Astrocyte (in vitro differentiated cells and primary cell): ENCODE data around the gene LMNA. TPM values are rescaled to one million over a fixed set of nuclear protein-coding genes. Genes with fewer than 3 reads are reported as not detected.
A peak's percentile ranks its signal among the peaks of the same experiment; 100 is the strongest.

ENCODE experiments used
- DNase-seq: peaks from one replicate; pipeline ENCODE4 v3.0.0-alpha.2; 2010; ENCODE audit warnings: low read depth
- FAIRE-seq: peaks from 2 replicates; lab custom pipeline; 2011; peaks lifted over from hg19 to GRCh38; lab: Jason Lieb, UNC
- H2AFZ ChIP-seq: 2 replicates; pipeline ENCODE4 v1.6.0; 2012; ENCODE audit warnings: low read depth, low read length, inconsistent platforms
- H3K27ac ChIP-seq: 2 replicates; pipeline ENCODE4 v1.5.1; 2011; ENCODE audit warnings: low read depth, low read length, inconsistent platforms
- H3K27me3 ChIP-seq: 2 replicates; pipeline ENCODE4 v1.6.0; 2011; ENCODE audit warnings: low read length, inconsistent platforms; ENCODE audit not compliant: insufficient read depth
- H3K36me3 ChIP-seq: 2 replicates; pipeline ENCODE4 v1.5.1; 2011; ENCODE audit warnings: low read length, inconsistent platforms; ENCODE audit not compliant: insufficient read depth
- H3K4me1 ChIP-seq: 2 replicates; pipeline ENCODE4 v1.5.1; 2011; ENCODE audit warnings: low read length, inconsistent platforms; ENCODE audit not compliant: insufficient read depth
- H3K4me2 ChIP-seq: 2 replicates; pipeline ENCODE4 v1.6.0; 2012; ENCODE audit warnings: low read length, inconsistent platforms
- H3K4me3 ChIP-seq: 2 replicates; pipeline ENCODE4 v1.5.1; 2011; ENCODE audit warnings: low read depth, mild to moderate bottlenecking, low read length, inconsistent platforms; ENCODE audit not compliant: insufficient read depth
- H3K79me2 ChIP-seq: 2 replicates; pipeline ENCODE4 v1.6.0; 2012; ENCODE audit warnings: mild to moderate bottlenecking, low read length, inconsistent platforms; ENCODE audit not compliant: insufficient read depth
- H3K9ac ChIP-seq: 2 replicates; pipeline ENCODE4 v1.6.0; 2012; ENCODE audit warnings: mild to moderate bottlenecking, low read length, inconsistent platforms
- H3K9me3 ChIP-seq: 2 replicates; pipeline ENCODE4 v1.5.1; 2012; ENCODE audit warnings: low read depth, mild to moderate bottlenecking, low read length, inconsistent platforms; ENCODE audit not compliant: insufficient read depth
- H4K20me1 ChIP-seq: 2 replicates; pipeline ENCODE4 v1.6.0; 2012; ENCODE audit warnings: low read length, inconsistent platforms; ENCODE audit not compliant: insufficient read depth
- H3K27ac Mint-ChIP-seq: one replicate; pipeline ENCODE4 v1.8.0; 2021; ENCODE audit warnings: mild to moderate bottlenecking, mixed read lengths; ENCODE audit not compliant: unreplicated experiment
- H3K27me3 Mint-ChIP-seq: one replicate; pipeline ENCODE4 v1.8.0; 2021; ENCODE audit warnings: low read depth, mixed read lengths; ENCODE audit not compliant: unreplicated experiment
- H3K36me3 Mint-ChIP-seq: one replicate; pipeline ENCODE4 v1.8.0; 2021; ENCODE audit warnings: low read depth, mixed read lengths; ENCODE audit not compliant: unreplicated experiment
- H3K4me1 Mint-ChIP-seq: one replicate; pipeline ENCODE4 v1.8.0; 2021; ENCODE audit warnings: low read depth, mixed read lengths; ENCODE audit not compliant: unreplicated experiment
- H3K4me3 Mint-ChIP-seq: one replicate; pipeline ENCODE4 v1.8.0; 2021; ENCODE audit warnings: mild to moderate bottlenecking, moderate library complexity, mixed read lengths; ENCODE audit not compliant: unreplicated experiment
- H3K9me3 Mint-ChIP-seq: one replicate; pipeline ENCODE4 v1.8.0; 2021; ENCODE audit warnings: mild to moderate bottlenecking, mixed read lengths; ENCODE audit not compliant: unreplicated experiment
- CTCF ChIP-seq: IDR thresholded peaks from 2 replicates; pipeline ENCODE4 v1.5.1; 2011; ENCODE audit warnings: low read depth, mild to moderate bottlenecking, inconsistent platforms, low read length, moderate library complexity; ENCODE audit not compliant: insufficient read depth
- EZH2 ChIP-seq: IDR thresholded peaks from 2 replicates; pipeline ENCODE4 v1.6.1; 2012; ENCODE audit warnings: mild to moderate bottlenecking, low read length, inconsistent platforms; ENCODE audit not compliant: insufficient read depth
- total RNA-seq: library from RNA; stranded (reverse); gene quantifications from 2 replicates; pipeline ENCODE4 v1.2.1, GENCODE V29; 2021

LMNA gene
- total RNA-seq, 1 donor from 2014 or later, result 464 TPM

GRCh38 chr1:156101880-156102279 lies 12.6 kb upstream of the LMNA start:
- DNase-seq (no peak), FAIRE-seq (no peak)
- TF ChIP-seq CTCF (no peak), EZH2 (no peak)
- H3K27me3 Mint-ChIP-seq, result no peaks in the 10 kb centered on the region
- Histone ChIP-seq H3K27ac (peak overlapping the region; percentile 88), H4K20me1 (no peaks in the 10 kb centered on the region), H3K4me1 (peaks cover 55% of the 10 kb centered on the region), H3K4me2 (peak overlapping the region; percentile 62), H3K4me3 (no peak overlapping the region), H3K9ac (peak overlapping the region; percentile 90), H2AFZ (no peak overlapping the region), H3K79me2 (peaks cover 34% of the 10 kb centered on the region), H3K27me3 (no peaks in the 10 kb centered on the region), H3K36me3 (no peaks in the 10 kb centered on the region), H3K9me3 (no peaks in the 10 kb centered on the region)
- H3K36me3 Mint-ChIP-seq, result peaks cover 19% of the 10 kb centered on the region
- H3K4me3 Mint-ChIP-seq, result peak overlapping the region; percentile 67
- H3K4me1 Mint-ChIP-seq, result peaks cover 51% of the 10 kb centered on the region
- H3K9me3 Mint-ChIP-seq, result no peaks in the 10 kb centered on the region
- peak overlapping the region; percentile 84 for H3K27ac Mint-ChIP-seq

- Histone ChIP-seq H4K20me1 (no peaks in the 10 kb centered on the region), H3K9me3 (no peaks in the 10 kb centered on the region), H3K9ac (peak overlapping the region; percentile 90), H3K27ac (peak overlapping the region; percentile 88), H2AFZ (no peak overlapping the region), H3K4me3 (no peak overlapping the region), H3K79me2 (peaks cover 28% of the 10 kb centered on the region), H3K4me1 (peaks cover 54% of the 10 kb centered on the region), H3K36me3 (no peaks in the 10 kb centered on the region), H3K27me3 (no peaks in the 10 kb centered on the region), H3K4me2 (peak overlapping the region; percentile 62)
- Mint-ChIP-seq H3K4me1 (peaks cover 54% of the 10 kb centered on the region), H3K27me3 (no peaks in the 10 kb centered on the region), H3K27ac (peak overlapping the region; percentile 66), H3K36me3 (peaks cover 16% of the 10 kb centered on the region), H3K4me3 (no peak overlapping the region), H3K9me3 (no peaks in the 10 kb centered on the region)
- TF ChIP-seq CTCF, result no peak
- TF ChIP-seq EZH2, result no peak
- peak; percentile 46 for DNase-seq
- FAIRE-seq, result no peak
Observed at GRCh38 chr1:156102633-156103511, 11.6 kb upstream of the LMNA start.

- Histone ChIP-seq H3K9me3 (no peaks in the 10 kb centered on the region), H3K4me3 (no peak overlapping the region), H3K79me2 (peaks cover 24% of the 10 kb centered on the region), H3K27me3 (no peaks in the 10 kb centered on the region), H3K4me1 (peaks cover 54% of the 10 kb centered on the region), H3K27ac (peak overlapping the region; percentile 88), H4K20me1 (no peaks in the 10 kb centered on the region), H3K9ac (peak overlapping the region; percentile 90), H3K36me3 (no peaks in the 10 kb centered on the region), H2AFZ (no peak overlapping the region), H3K4me2 (peak overlapping the region; percentile 62)
- Mint-ChIP-seq H3K27me3 (no peaks in the 10 kb centered on the region), H3K9me3 (no peaks in the 10 kb centered on the region), H3K27ac (peak overlapping the region; percentile 84), H3K4me1 (peaks cover 54% of the 10 kb centered on the region), H3K36me3 (peaks cover 13% of the 10 kb centered on the region), H3K4me3 (no peak overlapping the region)
- TF ChIP-seq CTCF, result no peak
- no peak for TF ChIP-seq EZH2
- FAIRE-seq, result no peak
- no peak for DNase-seq
Observed at GRCh38 chr1:156103521-156103947, 11.0 kb upstream of the LMNA start.
